ENCODE measurements around the gene PCYT1A. TPM values are rescaled to one million over a fixed set of nuclear protein-coding genes. Genes with fewer than 3 reads are reported as not detected.
"Not testable (repeated sequence)": the region's sequence is repeated elsewhere in the genome, so short reads cannot be mapped to it uniquely, and the experiment has no call there.

PCYT1A gene
- total RNA-seq, 2 donors from 2014 or later, result 30.9 to 47.8 TPM

DNA sequence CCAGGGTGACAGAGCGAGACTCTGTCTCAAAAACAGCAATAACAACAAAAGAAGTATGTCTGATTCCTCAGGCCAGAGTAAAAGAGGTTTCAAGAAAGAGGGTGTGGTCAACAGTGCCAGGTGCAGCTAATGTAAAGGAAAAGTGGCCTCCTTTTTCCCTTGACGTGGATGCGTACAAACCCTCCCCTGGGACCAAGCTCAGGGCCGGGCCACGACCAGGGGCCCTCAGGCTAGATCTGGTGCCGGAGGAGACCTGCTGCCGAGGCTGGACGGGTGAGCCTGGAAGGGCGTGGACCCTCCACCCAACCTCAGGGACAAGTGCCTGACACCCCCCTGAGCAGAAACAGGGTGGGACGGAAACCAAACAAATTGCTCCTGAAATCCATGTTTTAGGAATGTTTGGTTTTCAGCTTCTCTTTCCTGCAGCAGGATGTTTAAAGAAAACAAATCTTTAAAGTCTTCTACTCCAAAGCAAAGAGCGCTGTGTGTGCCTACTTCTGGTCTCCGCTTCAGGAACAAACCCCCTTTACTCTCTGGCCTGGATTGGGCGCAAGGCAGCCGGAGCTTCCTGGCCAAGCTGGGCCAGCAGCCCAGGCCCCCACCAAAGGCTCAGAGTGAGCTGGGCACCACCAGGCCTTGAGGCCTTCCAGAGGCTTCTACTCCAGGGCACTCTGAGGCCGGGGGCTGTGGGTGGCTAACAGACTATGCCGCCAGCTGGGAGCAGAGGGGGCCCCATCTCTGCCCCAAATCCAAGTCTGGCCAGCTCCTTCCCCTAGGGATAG is 97.8 kb downstream of the PCYT1A start:
- no peak for DNase-seq
- Histone ChIP-seq H3K4me3 (no peak overlapping the region), H3K4me1 (peaks cover 18% of the 10 kb centered on the region), H3K36me3 (replicated peaks in 1 of 2; ENCODE audit: insufficient read depth in 1 of 2, low read depth in 2 of 2) (no peaks in the 10 kb centered on the region), H3K9me3 (no peaks in the 10 kb centered on the region), H3K27ac (no peak overlapping the region), H3K27me3 (no peaks in the 10 kb centered on the region)
- WGBS, 2 donors, result 91 to 93% methylated on average over 10 to 16 of the region's 16 CpGs
- intact Hi-C loops (cut with DNase I), result no loop called here
- TF ChIP-seq, protein P1, sequence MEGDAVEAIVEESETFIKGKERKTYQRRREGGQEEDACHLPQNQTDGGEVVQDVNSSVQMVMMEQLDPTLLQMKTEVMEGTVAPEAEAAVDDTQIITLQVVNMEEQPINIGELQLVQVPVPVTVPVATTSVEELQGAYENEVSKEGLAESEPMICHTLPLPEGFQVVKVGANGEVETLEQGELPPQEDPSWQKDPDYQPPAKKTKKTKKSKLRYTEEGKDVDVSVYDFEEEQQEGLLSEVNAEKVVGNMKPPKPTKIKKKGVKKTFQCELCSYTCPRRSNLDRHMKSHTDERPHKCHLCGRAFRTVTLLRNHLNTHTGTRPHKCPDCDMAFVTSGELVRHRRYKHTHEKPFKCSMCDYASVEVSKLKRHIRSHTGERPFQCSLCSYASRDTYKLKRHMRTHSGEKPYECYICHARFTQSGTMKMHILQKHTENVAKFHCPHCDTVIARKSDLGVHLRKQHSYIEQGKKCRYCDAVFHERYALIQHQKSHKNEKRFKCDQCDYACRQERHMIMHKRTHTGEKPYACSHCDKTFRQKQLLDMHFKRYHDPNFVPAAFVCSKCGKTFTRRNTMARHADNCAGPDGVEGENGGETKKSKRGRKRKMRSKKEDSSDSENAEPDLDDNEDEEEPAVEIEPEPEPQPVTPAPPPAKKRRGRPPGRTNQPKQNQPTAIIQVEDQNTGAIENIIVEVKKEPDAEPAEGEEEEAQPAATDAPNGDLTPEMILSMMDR (IDR thresholded peaks at IDR 0.05), result no peak
- no peak for ATAC-seq

DNA sequence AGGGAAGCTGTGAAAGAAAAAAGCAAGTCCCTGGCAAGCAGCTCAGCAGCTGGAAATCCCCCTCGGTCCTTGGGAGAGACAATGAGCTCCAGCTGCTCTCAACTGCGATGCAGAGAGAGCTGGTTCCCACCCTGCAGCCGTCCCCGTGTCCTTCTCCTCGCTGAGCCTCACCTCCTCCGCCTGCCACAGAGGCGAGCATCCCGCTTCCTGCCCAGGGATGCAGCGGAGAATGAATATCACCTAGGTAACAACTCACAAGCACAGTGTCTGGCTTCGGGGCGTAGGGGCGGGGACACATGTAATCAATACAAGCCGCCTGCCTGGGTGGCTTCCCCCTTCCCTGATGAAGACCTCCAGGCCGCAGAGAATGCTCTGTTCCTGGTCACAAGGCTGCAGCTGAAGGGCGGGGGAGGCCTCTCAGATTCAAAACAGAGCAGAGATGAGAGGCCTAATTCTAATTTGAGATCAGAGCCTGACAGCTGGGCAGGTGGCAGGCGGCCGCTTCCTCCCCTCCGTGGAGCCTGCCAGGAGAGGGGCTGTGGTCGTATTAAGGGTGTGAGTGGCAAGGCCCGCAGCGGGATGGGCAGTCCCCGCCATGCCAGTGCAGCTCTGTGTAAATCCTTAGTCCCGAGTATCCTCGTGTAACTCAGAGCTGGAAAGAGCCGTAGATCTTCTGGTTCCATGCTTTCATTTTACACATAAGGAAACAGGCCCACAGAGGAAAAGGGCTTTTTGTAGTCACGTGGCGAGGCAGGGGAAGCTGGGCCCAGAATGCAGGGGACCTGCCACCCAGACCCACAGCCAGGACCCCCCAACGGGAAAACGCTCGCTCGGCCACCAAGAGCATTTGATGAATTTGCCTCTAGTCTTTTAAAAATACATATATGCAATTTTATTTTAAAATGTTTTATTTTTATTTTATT is 100.6 kb downstream of the PCYT1A start:
- TF ChIP-seq, protein P1 (IDR thresholded peaks at IDR 0.05), result no peak
- no peak for TF ChIP-seq POLR2A (IDR thresholded peaks at IDR 0.05)
- WGBS, 2 donors, result 62% methylated on average over 19 to 28 of the region's 31 CpGs

DNA sequence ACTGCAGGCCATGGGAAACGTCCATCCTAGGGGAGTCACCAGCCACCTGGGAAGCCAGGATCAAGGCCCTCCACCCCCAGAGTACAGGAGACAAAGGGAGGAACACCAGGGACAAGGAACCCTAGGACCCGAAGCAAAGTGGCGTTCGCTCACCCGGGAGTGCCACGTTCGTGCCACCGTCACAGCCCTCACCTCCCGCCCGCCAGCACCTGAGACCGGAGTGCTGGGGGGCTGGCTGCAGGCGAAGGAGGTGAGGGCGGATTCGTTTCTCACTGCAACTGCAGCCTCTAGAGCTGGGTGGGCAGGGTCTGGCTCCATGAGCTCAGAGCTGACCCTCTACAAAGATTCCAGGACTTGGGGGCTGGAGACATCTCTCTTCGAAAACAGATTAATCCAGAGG is 102.6 kb downstream of the PCYT1A start:
- 40 to 92% methylated on average over 3 to 15 of the region's 15 CpGs for WGBS, 2 donors
- Histone ChIP-seq H3K9me3 (no peaks in the 10 kb centered on the region), H3K4me1 (peaks cover 1% of the 10 kb centered on the region), H3K4me3 (no peak overlapping the region), H3K27me3 (no peaks in the 10 kb centered on the region), H3K27ac (no peak overlapping the region), H3K36me3 (replicated peaks in 1 of 2; ENCODE audit: insufficient read depth in 1 of 2, low read depth in 2 of 2) (no peaks in the 10 kb centered on the region)
- no peak for DNase-seq
- no peak for ATAC-seq
- TF ChIP-seq POLR2A (IDR thresholded peaks at IDR 0.05), result no peak
- TF ChIP-seq, protein P1 (IDR thresholded peaks at IDR 0.05), result no peak
- intact Hi-C loops (cut with DNase I), result no loop called here

More for the DNA sequence above, 100.6 kb downstream of the PCYT1A start:
- ATAC-seq (no peak), DNase-seq (no peak)
- H3K27ac ChIP-seq, result no peak overlapping the region
- H3K4me3 ChIP-seq, result no peak overlapping the region
- no peaks in the 10 kb centered on the region for H3K27me3 ChIP-seq
- no peaks in the 10 kb centered on the region for H3K36me3 ChIP-seq (replicated peaks in 1 of 2; ENCODE audit: insufficient read depth in 1 of 2, low read depth in 2 of 2)
- H3K9me3 ChIP-seq, result no peaks in the 10 kb centered on the region
- H3K4me1 ChIP-seq, result no peaks in the 10 kb centered on the region
- intact Hi-C loops (cut with DNase I), result no loop called here

DNA sequence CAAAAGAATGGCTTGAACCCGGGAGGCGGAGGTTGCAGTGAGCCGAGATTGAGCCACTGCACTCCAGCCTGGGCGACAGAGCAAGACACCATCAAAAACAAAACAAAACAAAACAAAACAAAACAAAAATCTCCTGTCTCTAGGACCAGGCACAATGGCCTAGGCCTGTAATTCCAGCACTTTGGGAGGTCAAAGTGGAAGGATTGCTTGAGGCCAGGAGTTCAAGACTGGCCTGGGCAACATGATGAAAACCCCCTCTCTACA is 103.4 kb downstream of the PCYT1A start:
- H3K27me3 ChIP-seq; intact Hi-C loops (cut with DNase I); H3K36me3 ChIP-seq (replicated peaks in 1 of 2; ENCODE audit: insufficient read depth in 1 of 2, low read depth in 2 of 2); H3K27ac ChIP-seq; DNase-seq; H3K4me3 ChIP-seq; H3K9me3 ChIP-seq; ATAC-seq; H3K4me1 ChIP-seq: not testable (repeated sequence)
- 69 to 81% methylated on average over 4 of the region's 4 CpGs for WGBS, 2 donors

DNA sequence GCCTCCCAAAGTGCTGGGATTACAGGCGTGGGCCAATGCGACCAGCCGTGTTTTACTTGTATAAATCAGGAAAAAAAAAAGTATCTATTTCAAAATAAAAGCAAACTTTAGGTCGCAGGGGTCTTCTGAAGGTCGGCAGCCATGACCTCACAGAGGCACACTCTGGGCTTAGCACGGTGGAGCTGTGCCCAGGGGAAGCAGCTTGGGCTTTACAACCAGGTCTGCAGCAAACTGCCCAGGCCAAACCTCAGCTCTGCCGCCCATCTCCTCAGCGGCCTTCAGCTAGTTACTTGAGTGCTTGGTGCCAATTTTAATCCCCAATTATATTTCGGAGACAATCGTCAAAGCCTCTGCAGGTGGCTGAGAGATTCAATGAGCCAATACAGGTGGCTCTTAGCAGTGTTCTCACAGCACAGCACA is 106.4 kb downstream of the PCYT1A start:
- Histone ChIP-seq H3K36me3 (replicated peaks in 1 of 2; ENCODE audit: insufficient read depth in 1 of 2, low read depth in 2 of 2) (no peaks in the 10 kb centered on the region), H3K27ac (no peak overlapping the region), H3K4me3 (no peak overlapping the region), H3K27me3 (no peaks in the 10 kb centered on the region), H3K9me3 (no peaks in the 10 kb centered on the region), H3K4me1 (peaks cover 10% of the 10 kb centered on the region)
- DNase-seq (no peak), ATAC-seq (no peak)
- intact Hi-C loops (cut with DNase I), result no loop called here
- TF ChIP-seq POLR2A (IDR thresholded peaks at IDR 0.05), result no peak
- TF ChIP-seq, protein P1 (IDR thresholded peaks at IDR 0.05), result no peak
- 72 to 78% methylated on average over 10 of the region's 10 CpGs for WGBS, 2 donors
